A549 (cell line): Measurements from ENCODE around the gene TMEM253. TPM values are rescaled to one million over a fixed set of nuclear protein-coding genes. Genes with fewer than 3 reads are reported as not detected.

Experiments used
- ATAC-seq, 2 experiments: fragments of 200-7000 bp in 1 of 2; fragments of >200 bp in 1 of 2; cut with Nextera tagmentation in 1 of 2; cut with Tn5 transposase in 1 of 2; 3 replicates each; pipeline versions ENCODE4 v1.8.0 to v1.9.1; 2018 to 2020; ENCODE audit warnings: mild to moderate bottlenecking in 1 of 2, moderate library complexity in 1 of 2
- CTCF ChIA-PET: fragments of 300-600 bp; sonication (Branson Sonifier 250); formaldehyde crosslinking; extraction: SDS; loops from one replicate; lab custom pipeline; 2021; ENCODE audit warnings: antibody characterized with exemption, inconsistent platforms; lab: Yijun Ruan, JAX
- POLR2A ChIA-PET: fragments of 350-600 bp; formaldehyde crosslinking; extraction: SDS; loops from one replicate; lab custom pipeline; 2021; ENCODE audit warnings: antibody characterized with exemption, inconsistent platforms; lab: Yijun Ruan, JAX
- DNase-seq, 2 experiments: peaks; one replicate each; pipeline versions ENCODE4 v3.0.0 to v3.0.0-alpha.2; 2011 to 2016; ENCODE audit warnings: low read depth in 1 of 2, low spot score in 1 of 2
- FAIRE-seq: peaks from 2 replicates; lab custom pipeline; 2011; peaks lifted over from hg19 to GRCh38; lab: Jason Lieb, UNC
- H3K27ac ChIP-seq, 2 experiments: fragments of >200 bp; sonication (Bioruptor Twin); formaldehyde crosslinking; 3 replicates each; pipeline ENCODE4 v1.5.1; 2016 to 2017
- H3K4me1 ChIP-seq: fragments of >200 bp; sonication (Bioruptor Twin); formaldehyde crosslinking; 3 replicates; pipeline ENCODE4 v1.6.1; 2016
- H3K4me2 ChIP-seq: fragments of >200 bp; sonication (Bioruptor Twin); formaldehyde crosslinking; 3 replicates; pipeline ENCODE4 v1.6.1; 2016
- H3K4me3 ChIP-seq: fragments of >200 bp; sonication (Bioruptor Twin); formaldehyde crosslinking; 3 replicates; pipeline ENCODE4 v1.5.1; 2016
- H3K9me3 ChIP-seq: fragments of >200 bp; sonication (Bioruptor Twin); formaldehyde crosslinking; 3 replicates; pipeline ENCODE4 v1.6.1; 2016
- CBX2 ChIP-seq: fragments of 200-600 bp; sonication (generic); IDR thresholded peaks from 2 replicates; pipeline ENCODE4 v1.6.1; 2016; ENCODE audit warnings: low read depth, mild to moderate bottlenecking, borderline replicate concordance
- CBX8 ChIP-seq: fragments of 200-600 bp; sonication (generic); IDR thresholded peaks from 2 replicates; pipeline ENCODE4 v1.6.1; 2016
- CEBPB ChIP-seq, 2 experiments: fragments of >200 bp in 1 of 2; sonication (Bioruptor Twin) in 1 of 2; formaldehyde crosslinking in 1 of 2; IDR thresholded peaks; 2 replicates each; pipeline ENCODE4 v1.6.1; 2012 to 2016
- CHD2 ChIP-seq: fragments of 150-350 bp; IDR thresholded peaks from 2 replicates; pipeline ENCODE4 v1.6.1; 2014; ENCODE audit warnings: low read length; ENCODE audit not compliant: partially characterized antibody
- CHD4 ChIP-seq: fragments of 200-600 bp; sonication (generic); IDR thresholded peaks from 2 replicates; pipeline ENCODE4 v1.6.1; 2016; ENCODE audit warnings: antibody characterized with exemption, mild to moderate bottlenecking, borderline replicate concordance
- EHMT2 ChIP-seq: fragments of 200-600 bp; sonication (generic); IDR thresholded peaks from 2 replicates; pipeline ENCODE4 v1.6.1; 2016; ENCODE audit warnings: antibody characterized with exemption, low read depth, mild to moderate bottlenecking, moderate library complexity
- EP300 ChIP-seq, 2 experiments: fragments of >200 bp; sonication (Bioruptor Twin); formaldehyde crosslinking; IDR thresholded peaks; 2 replicates in 1 of 2; 3 replicates in 1 of 2; pipeline ENCODE4 v1.6.1; 2016 to 2017
- HEYL ChIP-seq: fragments of 250-450 bp; sonication (Bioruptor Pico); IDR thresholded peaks from 2 replicates; pipeline ENCODE4 v1.8.0; 2021; ENCODE audit warnings: mild to moderate bottlenecking, moderate library complexity
- HMGXB4 ChIP-seq: fragments of 250-450 bp; sonication (Bioruptor Pico); IDR thresholded peaks from 2 replicates; pipeline ENCODE4 v1.5.0; 2021; ENCODE audit warnings: mild to moderate bottlenecking, moderate library complexity, borderline replicate concordance
- KDM5A ChIP-seq: fragments of 200-600 bp; sonication (generic); IDR thresholded peaks from 2 replicates; pipeline ENCODE4 v1.6.1; 2016; ENCODE audit warnings: antibody characterized with exemption, mild to moderate bottlenecking
- MAX ChIP-seq: IDR thresholded peaks from 2 replicates; pipeline ENCODE4 v1.6.1; 2012
- NR3C1 ChIP-seq: fragments of >200 bp; sonication (Bioruptor Twin); formaldehyde crosslinking; IDR thresholded peaks from 3 replicates; pipeline ENCODE4 v1.6.1; 2017
- PHF8 ChIP-seq: fragments of 200-600 bp; sonication (generic); IDR thresholded peaks from 2 replicates; pipeline ENCODE4 v1.6.1; 2016; ENCODE audit warnings: low read depth, mild to moderate bottlenecking, antibody characterized with exemption, moderate library complexity, borderline replicate concordance
- POLR2A ChIP-seq: IDR thresholded peaks from 2 replicates; pipeline ENCODE4 v1.6.1; 2012; ENCODE audit warnings: mild to moderate bottlenecking, low read length
- RCOR1 ChIP-seq: fragments of 150-350 bp; IDR thresholded peaks from 2 replicates; pipeline ENCODE4 v1.6.1; 2014; ENCODE audit warnings: antibody characterized with exemption, low read length, low read depth
- SREBF2 ChIP-seq: fragments of 450-650 bp; IDR thresholded peaks from 2 replicates; pipeline ENCODE4 v1.6.1; 2014; ENCODE audit warnings: mild to moderate bottlenecking, moderate library complexity
- TFCP2L1 ChIP-seq: fragments of 250-450 bp; sonication (Bioruptor Pico); IDR thresholded peaks from 2 replicates; pipeline ENCODE4 v1.5.0; 2021; ENCODE audit warnings: mild to moderate bottlenecking
- TP53 ChIP-seq: fragments of 250-450 bp; sonication (Bioruptor Pico); IDR thresholded peaks from 2 replicates; pipeline ENCODE4 v1.5.0; 2021; ENCODE audit warnings: mild to moderate bottlenecking, moderate library complexity
- ZC3H11A ChIP-seq: fragments of 450-650 bp; IDR thresholded peaks from 2 replicates; pipeline ENCODE4 v1.6.1; 2014; ENCODE audit warnings: antibody characterized with exemption, mild to moderate bottlenecking
- ZFP36 ChIP-seq: fragments of 450-650 bp; IDR thresholded peaks from 2 replicates; pipeline ENCODE4 v1.6.1; 2014; ENCODE audit warnings: borderline replicate concordance; ENCODE audit not compliant: partially characterized antibody
- ZNF302 ChIP-seq: fragments of 250-450 bp; sonication (Bioruptor Pico); IDR thresholded peaks from 2 replicates; pipeline ENCODE4 v1.9.0; 2021; ENCODE audit warnings: inconsistent platforms, mild to moderate bottlenecking, moderate library complexity
- WGBS: methylation state at CpG from one replicate; pipeline ENCODE4 v1.1.6; 2017; ENCODE audit errors: missing lambda C conversion rate; 5-methylcytosine and 5-hydroxymethylcytosine counted together
- polyA plus RNA-seq, 4 experiments: library from polyadenylated mRNA; depleted of rRNA in 3 of 4; stranded (reverse); fragments of >200 nt; fragmentation: RNase III in 1 of 4; extraction: RNeasy Plus Mini Kit Qiagen cat#74134 plus additional on column Dnase treatment in 1 of 4; gene quantifications; 2 replicates in 3 of 4; 3 replicates in 1 of 4; pipeline ENCODE4 v1.2.3, GENCODE V29; 2011 to 2017
- TF ChIP-seq, protein P1 (sequence below): fragments of >200 bp; sonication (Bioruptor Twin); formaldehyde crosslinking; IDR thresholded peaks from 3 replicates; pipeline ENCODE4 v1.6.1; 2016
- TF ChIP-seq, protein P2 (sequence below): IDR thresholded peaks from 2 replicates; pipeline ENCODE4 v1.6.1; 2012; ENCODE audit warnings: low read depth, borderline replicate concordance

TMEM253 gene
- polyA plus RNA-seq, 2 of the 4 experiments (the other 2 are of a cell fraction), result 0.54 to 0.81 TPM

DNA sequence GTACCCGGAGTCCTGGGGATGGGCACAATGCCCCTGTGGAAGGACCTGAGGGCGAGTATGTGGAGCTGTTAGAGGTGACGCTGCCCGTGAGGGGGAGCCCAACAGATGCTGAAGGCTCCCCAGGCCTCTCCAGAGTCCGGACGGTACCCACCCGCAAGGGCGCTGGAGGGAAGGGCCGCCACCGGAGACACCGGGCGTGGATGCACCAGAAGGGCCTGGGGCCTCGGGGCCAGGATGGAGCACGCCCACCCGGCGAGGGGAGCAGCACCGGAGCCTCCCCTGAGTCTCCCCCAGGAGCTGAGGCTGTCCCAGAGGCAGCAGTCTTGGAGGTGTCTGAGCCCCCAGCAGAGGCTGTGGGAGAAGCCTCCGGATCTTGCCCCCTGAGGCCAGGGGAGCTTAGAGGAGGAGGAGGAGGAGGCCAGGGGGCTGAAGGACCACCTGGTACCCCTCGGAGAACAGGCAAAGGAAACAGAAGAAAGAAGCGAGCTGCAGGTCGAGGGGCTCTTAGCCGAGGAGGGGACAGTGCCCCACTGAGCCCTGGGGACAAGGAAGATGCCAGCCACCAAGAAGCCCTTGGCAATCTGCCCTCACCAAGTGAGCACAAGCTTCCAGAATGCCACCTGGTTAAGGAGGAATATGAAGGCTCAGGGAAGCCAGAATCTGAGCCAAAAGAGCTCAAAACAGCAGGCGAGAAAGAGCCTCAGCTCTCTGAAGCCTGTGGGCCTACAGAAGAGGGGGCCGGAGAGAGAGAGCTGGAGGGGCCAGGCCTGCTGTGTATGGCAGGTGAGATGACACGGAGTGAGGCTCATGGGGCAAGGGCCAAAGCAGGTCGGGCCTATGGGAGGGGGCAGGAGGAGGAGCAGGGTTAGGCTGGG lies 26.2 kb upstream of the TMEM253 start:
- DNase-seq, result no peak
- no peak overlapping the region for H3K4me3 ChIP-seq
- H3K4me2 ChIP-seq, result no peak overlapping the region
- peaks cover 11% of the 10 kb centered on the region for H3K4me1 ChIP-seq
- ChIA-PET POLR2A (no interaction called here), CTCF (interaction anchor here (0.6 to 15.5 kb wide), 6 partner anchors 9 to 1398 kb away, joined by 3 to 369 read pairs (median 4); partner anchors contain the start of genes TMEM253 and ZNF219)
- FAIRE-seq, result no peak
- no peak for ATAC-seq
- no peak overlapping the region for H3K27ac ChIP-seq
- TF ChIP-seq NR3C1 (no peak), CHD4 (no peak), TFCP2L1 (CRISPR knock-in tag) (no peak), KDM5A (no peak), TP53 (no peak), CBX2 (no peak), RCOR1 (no peak), MAX (no peak), CBX8 (no peak), ZC3H11A (no peak), CEBPB (IDR thresholded peaks at IDR 0.05) (no peak), SREBF2 (no peak), HEYL (no peak)
- TF ChIP-seq, protein P1, sequence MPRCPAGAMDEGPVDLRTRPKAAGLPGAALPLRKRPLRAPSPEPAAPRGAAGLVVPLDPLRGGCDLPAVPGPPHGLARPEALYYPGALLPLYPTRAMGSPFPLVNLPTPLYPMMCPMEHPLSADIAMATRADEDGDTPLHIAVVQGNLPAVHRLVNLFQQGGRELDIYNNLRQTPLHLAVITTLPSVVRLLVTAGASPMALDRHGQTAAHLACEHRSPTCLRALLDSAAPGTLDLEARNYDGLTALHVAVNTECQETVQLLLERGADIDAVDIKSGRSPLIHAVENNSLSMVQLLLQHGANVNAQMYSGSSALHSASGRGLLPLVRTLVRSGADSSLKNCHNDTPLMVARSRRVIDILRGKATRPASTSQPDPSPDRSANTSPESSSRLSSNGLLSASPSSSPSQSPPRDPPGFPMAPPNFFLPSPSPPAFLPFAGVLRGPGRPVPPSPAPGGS, result no peak
- TF ChIP-seq, protein P2, sequence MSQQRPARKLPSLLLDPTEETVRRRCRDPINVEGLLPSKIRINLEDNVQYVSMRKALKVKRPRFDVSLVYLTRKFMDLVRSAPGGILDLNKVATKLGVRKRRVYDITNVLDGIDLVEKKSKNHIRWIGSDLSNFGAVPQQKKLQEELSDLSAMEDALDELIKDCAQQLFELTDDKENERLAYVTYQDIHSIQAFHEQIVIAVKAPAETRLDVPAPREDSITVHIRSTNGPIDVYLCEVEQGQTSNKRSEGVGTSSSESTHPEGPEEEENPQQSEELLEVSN, result no peak
- 89% methylated on average over 20 of the region's 26 CpGs for WGBS
- H3K9me3 ChIP-seq, result no peaks in the 10 kb centered on the region

- POLR2A ChIA-PET, result no interaction called here
- no peak overlapping the region for H3K4me2 ChIP-seq
- ATAC-seq, result no peak
- no peak for TF ChIP-seq ZNF302 (CRISPR knock-in tag)
- TF ChIP-seq EHMT2, result no peak
- TF ChIP-seq EP300 (IDR thresholded peaks at IDR 0.05), result no peak
- TF ChIP-seq, protein P2, result no peak
- no peak for TF ChIP-seq TP53
- no peak for TF ChIP-seq PHF8
- no peak for TF ChIP-seq HMGXB4 (CRISPR knock-in tag)
- TF ChIP-seq POLR2A, result no peak
- TF ChIP-seq CHD2, result no peak
- no peak for TF ChIP-seq ZFP36
- TF ChIP-seq, all 56 proteins: peak for 0
- H3K27ac ChIP-seq, result no peak overlapping the region
- no peak for DNase-seq
- FAIRE-seq, result no peak
- no peaks in the 10 kb centered on the region for H3K9me3 ChIP-seq
- WGBS, result 93% methylated on average over 9 of the region's 9 CpGs
- H3K4me3 ChIP-seq, result no peak overlapping the region
- CTCF ChIA-PET, result interaction anchor here (6.6 to 15.5 kb wide), 2 partner anchors 16 to 26 kb away, joined by 100 to 369 read pairs; partner anchors contain the start of genes TMEM253 and ZNF219
- peaks cover 9% of the 10 kb centered on the region for H3K4me1 ChIP-seq
Measured at GRCh38 chr14:21075719-21076437, 25.0 kb upstream of the TMEM253 start.
